ENCODE results near the gene ZBTB38. TPM values are rescaled to one million over a fixed set of nuclear protein-coding genes. Genes with fewer than 3 reads are reported as not detected.
A peak's percentile ranks its signal among the peaks of the same experiment; 100 is the strongest.

ZBTB38 gene
- total and polyA plus RNA-seq, 8 donors: 5.7 to 46.8 (median 30.9) TPM

DNA sequence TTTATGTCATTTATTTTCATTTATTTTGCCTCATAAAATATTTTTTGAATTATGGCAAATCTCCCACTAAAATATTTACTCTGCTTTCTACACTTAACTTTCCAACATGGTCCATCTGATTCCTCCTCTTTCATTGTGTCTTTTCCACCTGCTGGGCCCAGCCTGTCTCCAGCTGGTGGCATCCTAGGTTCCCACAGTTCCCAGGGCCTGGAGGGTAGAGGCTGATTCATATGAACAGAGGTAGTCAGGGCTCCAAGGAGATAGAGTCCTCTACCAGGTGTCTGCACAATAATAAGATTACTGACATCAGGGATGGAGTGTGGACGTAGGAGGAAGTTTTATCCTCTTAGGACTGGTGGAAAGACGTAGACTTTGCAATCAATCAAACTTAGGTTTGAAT, 14.3 kb downstream of the ZBTB38 start:
- no peak overlapping the region for H3K4me3 ChIP-seq
- 86 to 88% methylated on average over 2 of the region's 2 CpGs for WGBS, 2 donors
- H3K9me3 ChIP-seq: no peaks in the 10 kb centered on the region
- H3K4me1 ChIP-seq: no peaks in the 10 kb centered on the region
- no peaks in the 10 kb centered on the region for H3K27me3 ChIP-seq
- no peak for DNase-seq
- intact Hi-C loops (cut with DNase I): no loop called here
- no peaks in the 10 kb centered on the region for H3K36me3 ChIP-seq
- ATAC-seq: no peak
- no peak overlapping the region for H3K27ac ChIP-seq
- TF ChIP-seq CTCF (IDR thresholded peaks at IDR 0.05): no peak
- no peak for FAIRE-seq

DNA sequence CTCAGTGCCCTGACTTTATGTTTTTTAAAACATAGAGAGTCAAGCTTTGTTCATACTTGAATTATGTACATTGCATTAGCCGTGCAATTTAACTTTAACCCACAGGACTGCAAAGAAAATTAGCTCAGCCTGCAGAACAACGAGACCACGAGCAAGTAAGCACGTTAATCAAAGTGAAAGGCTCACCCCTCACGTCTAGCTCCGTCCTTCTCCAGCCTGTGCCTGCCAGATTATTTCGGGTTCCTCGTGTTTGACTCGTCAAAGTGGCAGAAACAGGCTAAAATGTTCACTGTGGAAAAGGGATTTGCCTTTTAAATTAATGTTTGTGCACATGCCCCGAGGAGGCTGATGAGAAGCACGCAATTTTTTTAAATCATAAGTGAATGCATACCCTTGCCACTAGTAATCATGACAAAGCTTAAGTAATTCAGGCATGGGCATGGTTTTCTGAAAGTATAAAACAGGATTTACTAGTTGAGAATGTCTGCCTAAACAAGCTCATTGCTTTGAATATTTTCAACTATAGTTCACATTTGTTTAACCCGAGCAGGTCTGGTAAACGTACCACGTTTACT, 15.3 kb downstream of the ZBTB38 start:
- no peak for DNase-seq
- no peak for TF ChIP-seq CTCF (IDR thresholded peaks at IDR 0.05)
- intact Hi-C loops (cut with DNase I): no loop called here
- Histone ChIP-seq H3K4me1 (peaks cover 0 to 6% (median 5%) of the 10 kb centered on the region in 3 donors), H3K4me3 (no peak overlapping the region), H3K27me3 (no peaks in the 10 kb centered on the region), H3K36me3 (no peaks in the 10 kb centered on the region), H3K27ac (no peak overlapping the region), H3K9me3 (no peaks in the 10 kb centered on the region)
- ATAC-seq: peak in 3 of 4 donors; percentile 40 to 56 (median 51)
- FAIRE-seq: no peak
- whole genome bisulfite sequencing, 2 donors: 50 to 51% methylated on average over 14 of the region's 14 CpGs

GRCh38 chr3:141384157-141384556, 15.9 kb downstream of the ZBTB38 start:
- Histone ChIP-seq H3K4me1 (peaks cover under 1 to 11% (median 6%) of the 10 kb centered on the region in 3 donors), H3K27ac (no peak overlapping the region), H3K27me3 (no peaks in the 10 kb centered on the region), H3K9me3 (no peaks in the 10 kb centered on the region), H3K36me3 (no peaks in the 10 kb centered on the region), H3K4me3 (no peak overlapping the region)
- TF ChIP-seq CTCF (IDR thresholded peaks at IDR 0.05): no peak
- intact Hi-C loops (cut with DNase I): no loop called here
- ATAC-seq: peak in 1 of 4 donors; percentile 11
- DNase-seq: no peak
- FAIRE-seq: no peak
- 66 to 73% methylated on average over 4 of the region's 4 CpGs for WGBS, 2 donors

- H3K27me3 ChIP-seq: no peaks in the 10 kb centered on the region
- DNase-seq: no peak
- no peaks in the 10 kb centered on the region for H3K9me3 ChIP-seq
- H3K36me3 ChIP-seq: no peaks in the 10 kb centered on the region
- intact Hi-C loops (cut with DNase I): no loop called here
- H3K27ac ChIP-seq: no peak overlapping the region
- WGBS, 2 donors: 80 to 89% methylated on average over 5 of the region's 5 CpGs
- FAIRE-seq: no peak
- ATAC-seq: no peak
- H3K4me1 ChIP-seq: peaks cover 5 to 15% (median 6%) of the 10 kb centered on the region in 3 donors
- H3K4me3 ChIP-seq: no peak overlapping the region
- TF ChIP-seq CTCF (IDR thresholded peaks at IDR 0.05): no peak
Measured at GRCh38 chr3:141384575-141384974, 16.3 kb downstream of the ZBTB38 start.

DNA sequence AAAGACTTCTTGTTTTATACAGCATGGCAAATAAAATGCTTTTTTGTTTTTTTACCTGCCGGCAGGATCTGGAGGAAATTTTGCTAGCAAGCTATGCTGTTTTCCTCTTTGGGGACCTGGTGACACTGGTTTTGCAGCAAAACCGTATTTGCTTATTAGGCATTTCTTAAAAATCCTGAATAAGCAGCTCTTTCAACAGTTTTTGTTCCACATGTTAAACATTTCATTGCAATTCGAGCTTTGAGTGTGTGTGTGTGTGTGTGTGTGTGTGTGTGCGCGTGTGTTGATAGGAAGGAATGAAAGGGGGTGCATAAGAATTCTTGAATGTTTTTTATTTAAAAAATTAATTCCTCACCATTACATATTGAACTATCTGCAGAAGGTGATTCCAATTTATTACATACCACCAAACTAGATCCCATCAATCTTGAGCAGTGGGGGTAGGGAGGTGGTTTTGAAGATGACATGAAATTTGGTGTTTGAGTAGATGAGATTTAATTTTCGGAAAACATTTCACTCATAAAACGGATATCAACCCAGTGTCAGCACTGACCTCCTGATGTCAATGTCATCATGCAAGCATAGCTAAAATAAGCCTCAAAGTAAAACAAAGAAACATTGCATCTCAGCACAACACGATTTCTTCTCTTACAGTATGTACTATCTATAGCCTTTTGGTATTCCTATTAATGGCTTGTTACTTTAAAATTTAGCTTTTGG, 17.3 kb downstream of the ZBTB38 start:
- DNase-seq (no peak), ATAC-seq (no peak), FAIRE-seq (no peak)
- TF ChIP-seq CTCF (IDR thresholded peaks at IDR 0.05): no peak
- Histone ChIP-seq H3K27me3 (no peaks in the 10 kb centered on the region), H3K9me3 (no peaks in the 10 kb centered on the region), H3K36me3 (no peaks in the 10 kb centered on the region), H3K4me1 (peaks cover 5 to 16% (median 6%) of the 10 kb centered on the region in 3 donors), H3K4me3 (no peak overlapping the region), H3K27ac (no peak overlapping the region)
- intact Hi-C loops (cut with DNase I): no loop called here
- 71% methylated on average over 8 of the region's 8 CpGs for WGBS, 2 donors
